ENCODE results near the gene EMC7. TPM values are rescaled to one million over a fixed set of nuclear protein-coding genes. Genes with fewer than 3 reads are reported as not detected.

Gene EMC7
- total RNA-seq, 2 experiments from 2014 or later: 66.2 to 76.5 TPM

DNA sequence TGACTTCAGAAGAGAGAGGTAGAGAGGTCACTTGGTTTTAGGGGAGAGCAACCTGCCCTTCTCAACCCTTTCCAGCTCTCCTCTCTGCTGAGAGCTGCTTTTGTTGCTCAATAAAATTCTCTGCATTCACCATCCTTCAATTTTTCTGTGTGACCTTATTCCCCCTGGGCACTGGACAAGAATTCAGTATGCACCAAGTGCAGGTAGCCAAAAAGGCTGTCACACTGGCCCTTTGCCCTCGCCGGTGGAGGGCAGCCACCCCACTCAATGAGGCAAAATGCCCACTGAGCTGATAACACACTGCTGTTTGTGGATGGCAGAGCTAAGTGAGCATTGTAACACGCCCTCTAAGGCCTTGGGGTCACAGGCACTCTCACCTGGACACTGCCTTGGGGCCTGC lies 13.1 kb upstream of the EMC7 start:
- H3K36me3 Mint-ChIP-seq: no peaks in the 10 kb centered on the region
- no peaks in the 10 kb centered on the region for H3K9me3 Mint-ChIP-seq (ENCODE audit: low read depth)
- H3K27ac Mint-ChIP-seq: no peak overlapping the region
- ATAC-seq (no peak), DNase-seq (no peak)
- H3K27me3 Mint-ChIP-seq: peaks cover 8% of the 10 kb centered on the region
- H3K4me3 Mint-ChIP-seq: no peak overlapping the region
- CTCF ChIA-PET: interaction anchor here (1.6 kb wide), 1 partner anchor 96 kb away, joined by 4 read pairs; no protein-coding TSS in a partner anchor
- H3K4me1 Mint-ChIP-seq: peaks cover 2% of the 10 kb centered on the region

GRCh38 chr15:34114215-34114614 lies 12.6 kb upstream of the EMC7 start:
- no peaks in the 10 kb centered on the region for H3K9me3 Mint-ChIP-seq (ENCODE audit: low read depth)
- H3K36me3 Mint-ChIP-seq: no peaks in the 10 kb centered on the region
- H3K27ac Mint-ChIP-seq: no peak overlapping the region
- H3K27me3 Mint-ChIP-seq: peaks cover 8% of the 10 kb centered on the region
- no peak for ATAC-seq
- H3K4me3 Mint-ChIP-seq: no peak overlapping the region
- peaks cover 2% of the 10 kb centered on the region for H3K4me1 Mint-ChIP-seq
- DNase-seq: no peak
- CTCF ChIA-PET: interaction anchor here (1.6 to 3.3 kb wide), 2 partner anchors 95 to 97 kb away, joined by 4 to 19 read pairs; partner anchors contain the start of gene KATNBL1

DNA sequence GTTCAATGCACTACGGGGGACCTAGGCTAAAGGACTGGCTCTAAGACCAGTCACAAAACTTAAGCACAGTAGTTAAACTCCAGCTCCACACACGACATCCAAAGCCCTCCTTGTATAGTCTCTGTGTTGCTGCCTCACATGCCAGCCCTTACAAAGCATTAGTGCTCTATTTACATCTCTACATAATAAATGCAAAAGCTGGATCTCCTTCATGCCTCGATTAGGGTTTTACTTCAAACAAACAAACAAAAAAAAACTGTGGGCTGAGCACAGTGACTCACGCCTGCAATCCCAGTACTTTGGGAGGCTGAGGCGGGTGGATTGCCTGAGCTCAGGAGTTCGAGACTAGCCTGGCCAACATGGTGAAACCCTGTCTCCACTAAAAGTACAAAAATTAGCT lies 9.8 kb upstream of the EMC7 start:
- Mint-ChIP-seq H3K36me3 (no peaks in the 10 kb centered on the region), H3K4me3 (no peak overlapping the region), H3K27ac (no peak overlapping the region), H3K4me1 (peaks cover 2% of the 10 kb centered on the region), H3K27me3 (peaks cover 3% of the 10 kb centered on the region), H3K9me3 (ENCODE audit: low read depth) (no peaks in the 10 kb centered on the region)
- DNase-seq: no peak
- CTCF ChIA-PET: interaction anchor here (3.3 kb wide), 1 partner anchor 98 kb away, joined by 19 read pairs; the partner anchor contains the start of gene KATNBL1
- ATAC-seq: no peak

DNA sequence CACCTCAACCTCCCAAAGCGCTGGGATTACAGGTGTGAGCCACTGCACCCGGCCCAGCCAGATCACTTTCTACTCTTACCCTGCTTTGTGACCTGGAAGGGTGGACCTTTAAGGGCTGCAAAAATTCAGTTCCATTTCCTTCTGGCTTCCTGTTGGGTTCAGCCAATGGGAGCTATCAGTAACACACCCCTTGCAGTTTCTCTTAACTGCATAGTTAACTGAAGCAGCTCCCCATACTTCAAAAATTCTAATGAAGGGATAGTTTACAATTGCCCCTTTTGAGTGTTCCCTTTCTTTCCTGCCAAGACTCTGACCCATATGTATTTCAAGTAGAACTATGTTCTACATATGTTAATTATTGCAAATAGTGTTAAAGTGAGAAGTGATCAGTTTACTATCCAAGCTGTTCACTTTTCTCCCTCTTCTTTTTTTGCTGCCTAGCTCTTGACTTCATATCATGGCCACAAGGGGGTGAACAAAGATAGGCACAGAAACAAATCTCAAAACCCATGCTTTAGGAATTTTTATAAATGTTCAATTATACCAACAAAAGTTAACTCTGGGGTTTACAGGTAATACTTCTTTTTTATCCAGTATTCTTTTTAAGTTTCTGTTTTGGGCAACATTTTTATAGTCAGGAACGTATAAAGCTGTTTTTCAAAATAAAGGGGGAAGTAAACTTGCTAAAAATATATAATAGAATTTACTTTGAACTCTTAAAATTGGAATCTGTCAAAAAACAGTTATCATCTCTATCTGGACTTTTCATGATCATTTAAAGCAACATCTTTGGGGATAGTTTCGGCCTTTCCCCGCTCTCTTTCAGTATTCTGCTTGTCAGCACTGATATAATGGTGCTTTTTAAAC lies 8.4 kb upstream of the EMC7 start:
- Mint-ChIP-seq H3K27me3 (peaks cover 3% of the 10 kb centered on the region), H3K9me3 (ENCODE audit: low read depth) (no peaks in the 10 kb centered on the region), H3K4me3 (no peak overlapping the region), H3K36me3 (peaks cover 3% of the 10 kb centered on the region), H3K4me1 (peaks cover 3% of the 10 kb centered on the region), H3K27ac (no peak overlapping the region)
- CTCF ChIA-PET: interaction anchor here (0.6 to 3.8 kb wide), 16 partner anchors 9 to 478 kb away, joined by 3 to 28 read pairs (median 4); partner anchors contain the start of genes EMC7, KATNBL1, LPCAT4 and PGBD4
- peak; percentile 58 for ATAC-seq
- no peak for DNase-seq

DNA sequence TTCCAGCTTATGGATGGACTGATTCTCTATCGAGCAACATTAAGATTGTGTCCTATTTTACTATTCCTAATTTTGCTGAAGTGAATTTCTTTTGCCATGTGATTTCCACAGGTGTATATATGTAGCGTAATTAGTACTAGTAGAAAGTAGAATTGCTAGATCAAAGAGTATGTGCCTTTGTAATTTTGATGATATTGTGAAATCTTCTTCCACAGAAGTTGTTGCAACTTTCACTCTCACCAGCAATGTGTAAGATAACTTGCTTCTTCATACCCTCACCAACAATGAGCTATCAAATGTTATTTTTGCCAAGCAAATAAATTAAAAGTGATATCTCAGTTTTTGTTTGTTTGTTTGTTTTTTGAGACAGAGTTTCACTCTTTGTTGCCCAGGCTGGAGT lies 5.7 kb upstream of the EMC7 start:
- H3K27ac Mint-ChIP-seq: no peak overlapping the region
- H3K4me1 Mint-ChIP-seq: peaks cover 19% of the 10 kb centered on the region
- peaks cover 18% of the 10 kb centered on the region for H3K36me3 Mint-ChIP-seq

DNA sequence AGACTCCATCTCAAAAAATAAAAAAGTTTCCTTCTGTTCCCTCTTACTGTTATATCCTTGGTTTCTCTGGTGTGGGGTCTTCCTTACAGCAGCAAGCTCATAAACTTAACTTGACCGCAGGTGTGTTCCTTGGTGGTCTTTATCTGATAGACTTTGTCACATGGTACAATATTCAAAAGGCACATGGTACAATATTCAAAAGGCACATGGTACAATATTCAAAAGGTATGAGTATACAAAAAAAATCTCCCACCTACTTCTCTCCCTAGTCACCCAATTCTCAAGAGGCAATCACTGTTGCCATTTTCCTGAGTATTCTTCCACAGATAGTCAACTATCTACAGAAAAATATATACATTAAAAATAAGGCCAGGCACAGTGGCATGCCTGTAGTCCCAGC lies 4.8 kb upstream of the EMC7 start:
- H3K27ac Mint-ChIP-seq: no peak overlapping the region
- CTCF ChIA-PET: interaction anchor here (1.0 kb wide), 1 partner anchor 44 kb away, joined by 3 read pairs; no protein-coding TSS in a partner anchor
- ATAC-seq (no peak), DNase-seq (no peak)
- peaks cover 23% of the 10 kb centered on the region for H3K36me3 Mint-ChIP-seq
- peaks cover 5% of the 10 kb centered on the region for H3K9me3 Mint-ChIP-seq (ENCODE audit: low read depth)
- no peak overlapping the region for H3K4me3 Mint-ChIP-seq
- H3K4me1 Mint-ChIP-seq: peaks cover 21% of the 10 kb centered on the region
- H3K27me3 Mint-ChIP-seq: no peaks in the 10 kb centered on the region

More for the DNA sequence above, 5.7 kb upstream of the EMC7 start:
- ATAC-seq: no peak
- Mint-ChIP-seq H3K4me3 (no peak overlapping the region), H3K27me3 (no peaks in the 10 kb centered on the region), H3K9me3 (ENCODE audit: low read depth) (peaks cover 5% of the 10 kb centered on the region)
- no peak for DNase-seq
- CTCF ChIA-PET: interaction anchor here (1.0 to 3.8 kb wide), 3 partner anchors 45 to 260 kb away, joined by 3 to 28 read pairs (median 7); partner anchors contain the start of genes KATNBL1 and LPCAT4

DNA sequence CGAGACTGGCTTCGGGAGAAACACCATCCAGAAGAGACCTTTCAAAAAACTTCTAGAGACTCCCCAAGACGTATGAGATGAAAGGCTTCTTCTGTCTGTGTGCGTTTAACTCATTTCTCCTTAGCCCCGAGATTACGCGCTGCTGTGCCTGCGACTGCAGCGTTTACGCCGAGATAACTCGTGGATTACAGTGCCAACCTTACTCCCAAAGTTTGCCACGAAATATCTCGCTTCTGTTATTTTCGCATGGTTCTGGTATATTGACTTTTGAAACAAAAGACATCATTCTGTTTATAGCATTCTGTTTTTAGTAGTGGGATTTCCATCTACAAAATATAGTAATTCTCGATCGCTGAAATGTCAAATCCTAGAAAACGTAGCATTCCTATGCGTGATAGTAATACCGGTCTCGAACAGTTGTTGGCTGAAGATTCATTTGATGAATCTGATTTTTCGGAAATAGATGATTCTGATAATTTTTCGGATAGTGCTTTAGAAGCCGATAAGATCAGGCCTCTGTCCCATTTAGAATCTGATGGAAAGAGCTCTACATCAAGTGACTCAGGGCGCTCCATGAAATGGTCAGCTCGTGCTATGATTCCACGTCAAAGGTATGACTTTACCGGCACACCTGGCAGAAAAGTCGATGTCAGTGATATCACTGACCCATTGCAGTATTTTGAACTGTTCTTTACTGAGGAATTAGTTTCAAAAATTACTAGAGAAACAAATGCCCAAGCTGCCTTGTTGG lies 688 bp upstream of the EMC7 start:
- CTCF ChIA-PET: interaction anchor here (0.6 to 2.9 kb wide), 8 partner anchors 8 to 485 kb away, joined by 3 to 12 read pairs (median 4); partner anchors contain the start of gene KATNBL1
- H3K4me1 Mint-ChIP-seq: peaks cover 38% of the 10 kb centered on the region
- DNase-seq (no peak), ATAC-seq (no peak)
- H3K4me3 Mint-ChIP-seq: peak overlapping the region; percentile 100
- peaks cover 5% of the 10 kb centered on the region for H3K9me3 Mint-ChIP-seq (ENCODE audit: low read depth)
- peaks cover 26% of the 10 kb centered on the region for H3K36me3 Mint-ChIP-seq
- H3K27ac Mint-ChIP-seq: peak overlapping the region; percentile 100
- no peaks in the 10 kb centered on the region for H3K27me3 Mint-ChIP-seq

- Mint-ChIP-seq H3K9me3 (ENCODE audit: low read depth) (peaks cover 5% of the 10 kb centered on the region), H3K4me1 (peaks cover 37% of the 10 kb centered on the region), H3K27me3 (no peaks in the 10 kb centered on the region), H3K27ac (peak overlapping the region; percentile 31), H3K4me3 (peak overlapping the region; percentile 100), H3K36me3 (peaks cover 24% of the 10 kb centered on the region)
- no peak for ATAC-seq
- CTCF ChIA-PET: interaction anchor here (2.9 kb wide), 1 partner anchor 110 kb away, joined by 12 read pairs; the partner anchor contains the start of gene KATNBL1
- DNase-seq: no peak
Measured at GRCh38 chr15:34099914-34100313, 1.7 kb downstream of the EMC7 start.

DNA sequence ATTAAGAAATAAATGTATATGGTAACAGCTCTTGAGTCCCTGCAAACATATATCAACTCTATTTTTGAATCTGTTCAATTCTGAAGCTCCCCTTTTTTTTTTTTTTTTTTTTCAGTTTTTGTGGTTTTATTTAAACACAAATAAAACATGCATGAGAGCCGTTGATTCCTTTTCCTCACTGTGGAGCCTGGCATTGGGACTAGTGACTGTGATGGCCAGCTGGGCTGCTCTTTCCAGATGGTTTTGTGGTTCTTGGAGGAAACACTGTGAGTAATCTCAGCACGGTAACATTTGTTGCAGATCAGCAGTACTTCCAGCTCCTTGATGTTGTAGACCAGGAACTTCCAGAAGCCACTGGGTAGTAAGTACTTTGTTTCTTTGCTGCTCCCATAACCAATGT lies 15.9 kb downstream of the EMC7 start:
- Mint-ChIP-seq H3K36me3 (peaks cover 40% of the 10 kb centered on the region), H3K9me3 (ENCODE audit: low read depth) (no peaks in the 10 kb centered on the region), H3K4me1 (no peaks in the 10 kb centered on the region), H3K4me3 (no peak overlapping the region), H3K27ac (no peak overlapping the region), H3K27me3 (no peaks in the 10 kb centered on the region)
- CTCF ChIA-PET: interaction anchor here (0.6 kb wide), 1 partner anchor 126 kb away, joined by 3 read pairs; no protein-coding TSS in a partner anchor
- DNase-seq: no peak
- ATAC-seq: no peak

- H3K27ac Mint-ChIP-seq: no peak overlapping the region
- ATAC-seq (no peak), DNase-seq (no peak)
- CTCF ChIA-PET: no interaction called here
- H3K9me3 Mint-ChIP-seq (ENCODE audit: low read depth): no peaks in the 10 kb centered on the region
- no peaks in the 10 kb centered on the region for H3K4me1 Mint-ChIP-seq
- H3K36me3 Mint-ChIP-seq: peaks cover 33% of the 10 kb centered on the region
- H3K27me3 Mint-ChIP-seq: no peaks in the 10 kb centered on the region
- H3K4me3 Mint-ChIP-seq: no peak overlapping the region
Measured at GRCh38 chr15:34084086-34084485, 17.6 kb downstream of the EMC7 start.

GRCh38 chr15:34079904-34080303 lies 21.8 kb downstream of the EMC7 start:
- ATAC-seq (no peak), DNase-seq (no peak)
- Mint-ChIP-seq H3K36me3 (peaks cover 13% of the 10 kb centered on the region), H3K27me3 (no peaks in the 10 kb centered on the region), H3K4me3 (no peak overlapping the region), H3K27ac (no peak overlapping the region), H3K4me1 (no peaks in the 10 kb centered on the region), H3K9me3 (ENCODE audit: low read depth) (no peaks in the 10 kb centered on the region)
- CTCF ChIA-PET: interaction anchor here (1.3 kb wide), 1 partner anchor 18 kb away, joined by 8 read pairs; no protein-coding TSS in a partner anchor

- H3K4me3 Mint-ChIP-seq: no peak overlapping the region
- H3K36me3 Mint-ChIP-seq: peaks cover 8% of the 10 kb centered on the region
- DNase-seq: no peak
- H3K4me1 Mint-ChIP-seq: no peaks in the 10 kb centered on the region
- CTCF ChIA-PET: interaction anchor here (1.0 kb wide), 1 partner anchor 131 kb away, joined by 3 read pairs; the partner anchor contains the start of gene KATNBL1
- no peaks in the 10 kb centered on the region for H3K9me3 Mint-ChIP-seq (ENCODE audit: low read depth)
- no peak for ATAC-seq
- H3K27ac Mint-ChIP-seq: no peak overlapping the region
- H3K27me3 Mint-ChIP-seq: no peaks in the 10 kb centered on the region
Measured at GRCh38 chr15:34078900-34079299, 22.8 kb downstream of the EMC7 start.

GRCh38 chr15:34076785-34077184 lies 24.9 kb downstream of the EMC7 start:
- Mint-ChIP-seq H3K9me3 (ENCODE audit: low read depth) (no peaks in the 10 kb centered on the region), H3K36me3 (peaks cover 3% of the 10 kb centered on the region), H3K4me1 (no peaks in the 10 kb centered on the region), H3K27ac (no peak overlapping the region), H3K27me3 (no peaks in the 10 kb centered on the region), H3K4me3 (no peak overlapping the region)
- CTCF ChIA-PET: no interaction called here
- DNase-seq: no peak
- no peak for ATAC-seq

Measured in activated CD8-positive, alpha-beta memory T cell treated with anti-CD3 and anti-CD28 coated beads, Interleukin-2, amount 10 ng/mL, durations not matched to agents 7 days and 5 days (primary cell).